IMR-90 (cell line): Measurements from ENCODE around the gene ANKH. TPM values are rescaled to one million over a fixed set of nuclear protein-coding genes. Genes with fewer than 3 reads are reported as not detected.

Source experiments
- ATAC-seq: fragments of 200-7000 bp; cut with Tn5 transposase; 2 replicates; pipeline ENCODE4 v1.9.1; 2020; ENCODE audit warnings: low read depth, mild to moderate bottlenecking, moderate library complexity
- BruUV-seq: library from RNA; stranded (reverse); fragments of 400-500 nt; replicated peaks from 2 replicates; lab custom pipeline; 2021; lab: Mats Ljungman, UMichigan
- CTCF ChIA-PET: fragments of 300-600 bp; formaldehyde crosslinking; extraction: SDS; loops from one replicate; lab custom pipeline; 2021; ENCODE audit warnings: antibody characterized with exemption; lab: Yijun Ruan, JAX
- POLR2A ChIA-PET: fragments of 300-600 bp; sonication (Branson Sonifier 250); formaldehyde crosslinking; loops from one replicate; lab custom pipeline; 2022; ENCODE audit warnings: antibody characterized with exemption; ENCODE audit not compliant: unreplicated experiment; lab: Charles Lee
- DNase-seq: peaks from one replicate; pipeline ENCODE4 v3.0.0; 2013
- H2AFZ ChIP-seq: replicated peaks from 2 replicates; pipeline ENCODE3; 2013; ENCODE audit warnings: low read length, mild to moderate bottlenecking; ENCODE audit not compliant: poor library complexity
- H2AK5ac ChIP-seq: 2 replicates; pipeline ENCODE4 v1.6.1; 2013; ENCODE audit warnings: low read depth, low read length, inconsistent platforms
- H2AK9ac ChIP-seq: replicated peaks from 2 replicates; pipeline ENCODE3; 2013; ENCODE audit warnings: mild to moderate bottlenecking, low read depth, low read length, moderate library complexity; ENCODE audit not compliant: poor library complexity
- H2BK120ac ChIP-seq: 2 replicates; pipeline ENCODE4 v1.6.1; 2013; ENCODE audit warnings: low read depth, low read length, inconsistent platforms
- H2BK15ac ChIP-seq: 3 replicates; pipeline ENCODE4 v1.6.1; 2013; ENCODE audit warnings: low read depth, low read length, inconsistent platforms
- H2BK20ac ChIP-seq: 2 replicates; pipeline ENCODE4 v1.6.1; 2013; ENCODE audit warnings: low read depth, mild to moderate bottlenecking, inconsistent platforms, low read length, moderate library complexity
- H2BK5ac ChIP-seq: 2 replicates; pipeline ENCODE4 v1.6.1; 2013; ENCODE audit warnings: mild to moderate bottlenecking, low read depth, low read length, inconsistent platforms; ENCODE audit not compliant: poor library complexity, severe bottlenecking
- H3K14ac ChIP-seq: replicated peaks from 2 replicates; pipeline ENCODE4 v1.6.1; 2013; ENCODE audit warnings: low read depth, low read length, inconsistent platforms
- H3K18ac ChIP-seq: 2 replicates; pipeline ENCODE4 v1.6.1; 2013; ENCODE audit warnings: low read depth, low read length, control low read depth
- H3K23ac ChIP-seq: 2 replicates; pipeline ENCODE4 v1.6.1; 2013; ENCODE audit warnings: low read depth, low read length, inconsistent platforms
- H3K27ac ChIP-seq: 2 replicates; pipeline ENCODE4 v1.5.1; 2013; ENCODE audit warnings: mild to moderate bottlenecking, control low read depth, low read length; ENCODE audit not compliant: insufficient read depth
- H3K27me3 ChIP-seq: 2 replicates; pipeline ENCODE4 v1.6.1; 2013; ENCODE audit warnings: low read length; ENCODE audit not compliant: control insufficient read depth, insufficient read depth
- H3K36me3 ChIP-seq: 2 replicates; pipeline ENCODE4 v1.6.1; 2013; ENCODE audit warnings: low read length, mixed read lengths; ENCODE audit not compliant: control insufficient read depth, insufficient read depth
- H3K4ac ChIP-seq: 2 replicates; pipeline ENCODE4 v1.6.1; 2013; ENCODE audit warnings: low read depth, low read length, inconsistent platforms
- H3K4me1 ChIP-seq: 2 replicates; pipeline ENCODE4 v1.6.1; 2013; ENCODE audit warnings: low read length, mixed read lengths; ENCODE audit not compliant: control insufficient read depth, insufficient read depth
- H3K4me2 ChIP-seq: 2 replicates; pipeline ENCODE4 v1.6.1; 2013; ENCODE audit warnings: low read depth, mild to moderate bottlenecking, control low read depth, low read length, moderate library complexity
- H3K4me3 ChIP-seq: 2 replicates; pipeline ENCODE4 v1.5.1; 2013; ENCODE audit warnings: low read depth, mild to moderate bottlenecking, control low read depth, low read length, moderate library complexity; ENCODE audit not compliant: insufficient read depth
- H3K56ac ChIP-seq: 2 replicates; pipeline ENCODE4 v1.6.1; 2013; ENCODE audit warnings: low read length, inconsistent platforms; ENCODE audit not compliant: insufficient read depth; ENCODE audit errors: extremely low read depth
- H3K79me1 ChIP-seq, 2 experiments: 2 replicates each; pipeline ENCODE4 v1.6.1; 2013; ENCODE audit warnings: low read length in 2 of 2, inconsistent platforms in 1 of 2, low read depth in 1 of 2
- H3K9ac ChIP-seq: 2 replicates; pipeline ENCODE4 v1.6.1; 2013; ENCODE audit warnings: low read depth, low read length, control low read depth
- H3K9me1 ChIP-seq: 2 replicates; pipeline ENCODE4 v1.6.1; 2013; ENCODE audit warnings: low read length, inconsistent platforms; ENCODE audit not compliant: insufficient read depth
- H3K9me3 ChIP-seq: 2 replicates; pipeline ENCODE4 v1.6.1; 2013; ENCODE audit warnings: low read length; ENCODE audit not compliant: control insufficient read depth, insufficient read depth
- H4K20me1 ChIP-seq: 2 replicates; pipeline ENCODE4 v1.6.1; 2013; ENCODE audit warnings: low read length, inconsistent platforms; ENCODE audit not compliant: insufficient read depth
- H4K5ac ChIP-seq: 2 replicates; pipeline ENCODE4 v1.6.1; 2013; ENCODE audit warnings: mild to moderate bottlenecking, low read depth, low read length, control low read depth
- H4K8ac ChIP-seq, 2 experiments: 2 replicates each; pipeline ENCODE4 v1.6.1; 2013; ENCODE audit warnings: low read depth in 2 of 2, low read length in 2 of 2, control low read depth in 1 of 2, inconsistent platforms in 1 of 2
- H4K91ac ChIP-seq: 2 replicates; pipeline ENCODE4 v1.6.1; 2013; ENCODE audit warnings: low read depth, low read length, inconsistent platforms; ENCODE audit not compliant: insufficient read depth
- BHLHE40 ChIP-seq: fragments of 150-350 bp; IDR thresholded peaks from 2 replicates; pipeline ENCODE4 v1.6.1; 2016; ENCODE audit warnings: mild to moderate bottlenecking, low read depth, low read length
- CEBPB ChIP-seq: IDR thresholded peaks from 2 replicates; pipeline ENCODE4 v1.6.1; 2012; ENCODE audit warnings: low read depth, low read length, improper control_type of control experiment
- CHD1 ChIP-seq: IDR thresholded peaks from 2 replicates; pipeline ENCODE4 v1.6.1; 2012; ENCODE audit warnings: low read depth, low read length, improper control_type of control experiment
- ELK1 ChIP-seq: fragments of 150-350 bp; IDR thresholded peaks from 2 replicates; pipeline ENCODE4 v1.6.1; 2016; ENCODE audit warnings: low read depth, mild to moderate bottlenecking, low read length, moderate library complexity, borderline replicate concordance
- FOS ChIP-seq: fragments of 150-350 bp; IDR thresholded peaks from 2 replicates; pipeline ENCODE4 v1.6.1; 2016; ENCODE audit warnings: low read depth, low read length
- MAFK ChIP-seq: IDR thresholded peaks from 2 replicates; pipeline ENCODE4 v1.6.1; 2012; ENCODE audit warnings: low read depth, low read length, improper control_type of control experiment
- MXI1 ChIP-seq: IDR thresholded peaks from 2 replicates; pipeline ENCODE4 v1.6.1; 2012; ENCODE audit warnings: low read depth, mild to moderate bottlenecking, low read length, moderate library complexity, borderline replicate concordance
- RAD21 ChIP-seq: IDR thresholded peaks from 2 replicates; pipeline ENCODE4 v1.6.1; 2012; ENCODE audit warnings: low read length, improper control_type of control experiment
- RCOR1 ChIP-seq: IDR thresholded peaks from 2 replicates; pipeline ENCODE4 v1.6.1; 2012; ENCODE audit warnings: mild to moderate bottlenecking, low read length, improper control_type of control experiment; ENCODE audit not compliant: insufficient replicate concordance
- RFX5 ChIP-seq: IDR thresholded peaks from 2 replicates; pipeline ENCODE4 v1.8.0; 2012; ENCODE audit warnings: low read depth, mild to moderate bottlenecking, low read length, moderate library complexity
- SMC3 ChIP-seq: fragments of 150-350 bp; IDR thresholded peaks from 2 replicates; pipeline ENCODE4 v1.6.1; 2016; ENCODE audit warnings: low read depth, mild to moderate bottlenecking, antibody characterized with exemption, low read length, moderate library complexity
- USF2 ChIP-seq: fragments of 150-350 bp; IDR thresholded peaks from 2 replicates; pipeline ENCODE4 v1.6.1; 2017; ENCODE audit warnings: mild to moderate bottlenecking, antibody characterized with exemption, low read length, low read depth
- WGBS, 2 experiments: methylation state at CpG; one replicate each; pipeline versions ENCODE4 v1.1.5 to v1.1.7; 2013; ENCODE audit warnings: missing lambda C conversion rate in 2 of 2; ENCODE audit not compliant: insufficient read length in 1 of 2; ENCODE audit errors: extremely low coverage in 2 of 2; 5-methylcytosine and 5-hydroxymethylcytosine counted together
- dilution Hi-C: fragments of 300-500 bp; cut with HindIII; formaldehyde crosslinking; loops from one replicate; pipeline ENCODE4 v1.14.3; 2018; ENCODE audit warnings: low sequenced_read_pairs; ENCODE audit not compliant: unreplicated experiment
- in situ Hi-C: fragments of 300-500 bp; cut with MboI; formaldehyde crosslinking; loops from 3 replicates; pipeline ENCODE4 v1.14.3; 2019; ENCODE audit warnings: low sequenced_read_pairs, inconsistent platforms, mixed read lengths
- intact Hi-C: fragments of 100-400 bp; cut with micrococcal nuclease; formaldehyde crosslinking; loops from 2 replicates; pipeline ENCODE4 v1.10.0; 2022
- polyA plus RNA-seq, 3 experiments: library from polyadenylated mRNA; depleted of rRNA; stranded (reverse); fragments of >200 nt; gene quantifications; 2 replicates each; pipeline ENCODE4 v1.2.3, GENCODE V29; 2012; ENCODE audit warnings: low replicate concordance in 1 of 3
- total RNA-seq: library from RNA; depleted of rRNA; stranded (reverse); fragments of >200 nt; gene quantifications from 2 replicates; pipeline ENCODE4 v1.2.3, GENCODE V29; 2012

The ANKH gene
- total and polyA plus RNA-seq, 2 of the 4 experiments (the other 2 are of a cell fraction), result 5.2 to 17.2 TPM

- Histone ChIP-seq H2AK9ac (no peak overlapping the region), H3K14ac (no peak overlapping the region), H3K79me1 (peaks cover 14 to 18% of the 10 kb centered on the region in 2 experiments), H3K18ac (no peak overlapping the region), H3K56ac (no peak overlapping the region), H2AFZ (no peak overlapping the region), H2BK15ac (no peak overlapping the region), H4K91ac (no peak overlapping the region), H2BK120ac (no peak overlapping the region), H4K8ac (no peak overlapping the region), H3K9me3 (no peaks in the 10 kb centered on the region), H3K36me3 (no peaks in the 10 kb centered on the region), H4K5ac (no peak overlapping the region), H2BK20ac (no peak overlapping the region), H4K20me1 (no peaks in the 10 kb centered on the region), H3K4ac (no peak overlapping the region), H3K9me1 (peaks cover 3% of the 10 kb centered on the region; the same call in 1 of the 2 replicates), H2AK5ac (no peak overlapping the region), H3K27ac (no peak overlapping the region), H3K9ac (no peak overlapping the region), H2BK5ac (no peak overlapping the region), H3K4me2 (no peak overlapping the region), H3K4me1 (no peaks in the 10 kb centered on the region), H3K27me3 (no peaks in the 10 kb centered on the region), H3K23ac (no peak overlapping the region), H3K4me3 (no peak overlapping the region)
- CTCF ChIA-PET, result no interaction called here
- in situ Hi-C loops, result no loop called here
- BruUV-seq, result no TSS peak
- dilution Hi-C loops, result no loop called here
- POLR2A ChIA-PET, result no interaction called here
- ATAC-seq, result no peak
- WGBS, 2 experiments, result no CpG with 5 or more reads among the region's 2 CpGs
- DNase-seq, result no peak
- intact Hi-C loops, result no loop called here
- TF ChIP-seq FOS, result no peak
- TF ChIP-seq USF2, result no peak
- TF ChIP-seq RCOR1, result no peak
- TF ChIP-seq BHLHE40, result no peak
- TF ChIP-seq MXI1, result no peak
- TF ChIP-seq SMC3, result no peak
- no peak for TF ChIP-seq CHD1
- no peak for TF ChIP-seq ELK1
- no peak for TF ChIP-seq RFX5
- TF ChIP-seq RAD21, result no peak
- no peak for TF ChIP-seq CEBPB
- no peak for TF ChIP-seq MAFK
Observed at GRCh38 chr5:14863105-14863504, 8.5 kb downstream of the ANKH start.
